ENCODE data around the gene MTERF4. TPM values are rescaled to one million over a fixed set of nuclear protein-coding genes. Genes with fewer than 3 reads are reported as not detected.
A peak's percentile ranks its signal among the peaks of the same experiment; 100 is the strongest.
"Not testable (repeated sequence)": the region's sequence is repeated elsewhere in the genome, so short reads cannot be mapped to it uniquely, and the experiment has no call there.

MTERF4 gene
- total RNA-seq, 1 donor from 2014 or later = 43.7 TPM

DNA sequence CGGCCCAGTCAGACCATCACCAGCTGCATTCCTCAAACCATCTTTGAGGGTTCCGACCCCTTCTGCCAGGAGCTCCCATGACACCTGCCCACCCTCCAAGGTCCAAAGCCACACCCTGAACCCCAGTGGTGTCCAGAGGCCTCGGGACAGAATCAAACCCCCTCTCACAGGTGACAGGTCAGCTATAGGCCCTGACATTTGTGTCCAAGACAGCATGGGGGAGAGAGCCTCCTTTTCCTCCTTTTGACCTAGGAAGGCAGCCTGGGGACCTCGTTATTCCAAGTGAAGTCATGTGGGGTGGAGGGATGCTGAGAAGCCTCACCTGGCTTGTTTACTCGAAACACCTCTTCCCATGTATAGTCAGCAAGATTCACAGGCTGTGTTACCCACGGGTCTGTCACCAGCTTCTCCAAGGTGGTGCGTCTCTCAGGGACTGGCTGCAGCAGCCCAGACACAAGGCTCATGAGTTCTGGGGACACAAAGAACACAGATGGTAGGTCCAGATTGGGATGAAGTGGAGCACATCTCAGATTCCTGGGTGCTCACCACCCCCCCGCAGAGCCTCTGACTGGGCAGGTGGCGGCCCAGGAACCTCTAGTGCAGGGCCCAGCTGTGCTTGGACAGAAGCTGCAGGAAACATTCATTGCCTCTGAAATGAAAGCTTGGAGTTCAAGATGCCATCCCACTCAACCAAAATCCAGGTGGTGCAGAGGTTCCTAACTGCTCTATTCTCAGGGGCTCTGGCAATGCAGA, 5.1 kb upstream of the MTERF4 start:
- no peaks in the 10 kb centered on the region for H3K9me3 Mint-ChIP-seq
- TF ChIP-seq CTCF (conservative IDR thresholded peaks at IDR 0.05) = no peak
- no peak for DNase-seq (ENCODE audit: low read depth, low spot score)
- H3K27ac Mint-ChIP-seq (ENCODE audit: unreplicated experiment) = no peak overlapping the region
- no peak overlapping the region for H3K4me3 Mint-ChIP-seq
- H3K27me3 Mint-ChIP-seq (ENCODE audit: low read depth) = no peaks in the 10 kb centered on the region
- H3K36me3 Mint-ChIP-seq (ENCODE audit: low read depth) = no peaks in the 10 kb centered on the region
- peaks cover 9% of the 10 kb centered on the region for H3K4me1 Mint-ChIP-seq

DNA sequence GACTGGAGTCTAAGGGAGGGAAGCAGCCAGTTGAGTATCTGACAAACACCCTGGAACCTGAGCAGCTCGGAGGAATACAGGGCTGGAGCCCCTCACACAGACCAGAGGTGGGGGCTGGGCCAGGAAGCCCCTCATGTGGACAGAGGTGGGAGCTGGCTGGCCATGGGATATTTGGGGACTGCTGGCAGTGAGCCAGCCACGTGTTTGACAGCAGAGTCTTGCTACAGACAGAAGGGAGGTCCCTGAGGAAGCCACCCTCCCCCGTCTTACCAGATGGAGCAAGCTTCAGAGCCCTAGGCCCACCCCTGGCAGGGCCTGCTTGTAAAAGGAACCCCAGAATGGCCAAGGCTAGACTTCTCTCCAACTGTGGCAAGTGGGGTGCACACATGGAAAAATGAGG, 3.6 kb upstream of the MTERF4 start:
- no peak for TF ChIP-seq CTCF (conservative IDR thresholded peaks at IDR 0.05)
- Mint-ChIP-seq H3K27me3 (ENCODE audit: low read depth) (no peaks in the 10 kb centered on the region), H3K4me3 (no peak overlapping the region), H3K36me3 (ENCODE audit: low read depth) (no peaks in the 10 kb centered on the region), H3K4me1 (peaks cover 18% of the 10 kb centered on the region), H3K27ac (ENCODE audit: unreplicated experiment) (no peak overlapping the region), H3K9me3 (no peaks in the 10 kb centered on the region)
- DNase-seq (ENCODE audit: low read depth, low spot score) = no peak

GRCh38 chr2:241104611-241105010, 2.5 kb upstream of the MTERF4 start:
- not testable (repeated sequence) for H3K9me3 Mint-ChIP-seq; DNase-seq (ENCODE audit: low read depth, low spot score); H3K27ac Mint-ChIP-seq (ENCODE audit: unreplicated experiment); H3K27me3 Mint-ChIP-seq (ENCODE audit: low read depth); H3K36me3 Mint-ChIP-seq (ENCODE audit: low read depth)
- Mint-ChIP-seq H3K4me1 (peaks cover 23% of the 10 kb centered on the region), H3K4me3 (peak overlapping the region; percentile 51)

- H3K27ac Mint-ChIP-seq (ENCODE audit: unreplicated experiment) = peak overlapping the region; percentile 98
- H3K27me3 Mint-ChIP-seq (ENCODE audit: low read depth) = no peaks in the 10 kb centered on the region
- peak overlapping the region; percentile 99 for H3K4me3 Mint-ChIP-seq
- peaks cover 3% of the 10 kb centered on the region for H3K36me3 Mint-ChIP-seq (ENCODE audit: low read depth)
- DNase-seq (ENCODE audit: low read depth, low spot score) = no peak
- TF ChIP-seq CTCF (conservative IDR thresholded peaks at IDR 0.05) = no peak
- H3K9me3 Mint-ChIP-seq = no peaks in the 10 kb centered on the region
- peaks cover 24% of the 10 kb centered on the region for H3K4me1 Mint-ChIP-seq
These were observed 1.1 kb upstream of the MTERF4 start for GRCh38 chr2:241103176-241103595.

DNA sequence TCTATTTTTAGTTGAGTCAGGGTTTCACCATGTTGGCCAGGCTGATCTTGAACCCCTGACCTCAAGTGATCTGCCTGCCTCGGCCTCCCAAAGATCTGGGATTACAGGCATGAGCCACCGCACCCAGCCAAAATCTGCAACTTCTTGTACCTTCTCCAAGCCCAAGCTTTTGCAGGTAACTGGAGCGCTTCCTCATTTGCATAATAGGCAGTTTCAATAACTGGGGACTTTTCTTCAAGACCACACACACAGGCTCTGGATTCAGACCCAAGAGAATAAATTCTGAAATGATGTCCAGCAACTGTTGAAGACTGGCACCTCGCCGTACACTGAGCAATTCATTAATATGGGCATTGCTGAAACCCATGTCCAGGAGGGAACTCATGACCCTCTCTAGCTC, 2.8 kb downstream of the MTERF4 start:
- no peaks in the 10 kb centered on the region for H3K27me3 Mint-ChIP-seq (ENCODE audit: low read depth)
- peaks cover 7% of the 10 kb centered on the region for H3K36me3 Mint-ChIP-seq (ENCODE audit: low read depth)
- peaks cover 24% of the 10 kb centered on the region for H3K4me1 Mint-ChIP-seq
- TF ChIP-seq CTCF (conservative IDR thresholded peaks at IDR 0.05) = no peak
- no peaks in the 10 kb centered on the region for H3K9me3 Mint-ChIP-seq
- DNase-seq (ENCODE audit: low read depth, low spot score) = no peak
- peak overlapping the region; percentile 54 for H3K4me3 Mint-ChIP-seq
- no peak overlapping the region for H3K27ac Mint-ChIP-seq (ENCODE audit: unreplicated experiment)

- Mint-ChIP-seq H3K4me3 (no peak overlapping the region), H3K27me3 (ENCODE audit: low read depth) (no peaks in the 10 kb centered on the region), H3K9me3 (no peaks in the 10 kb centered on the region), H3K36me3 (ENCODE audit: low read depth) (peaks cover 7% of the 10 kb centered on the region), H3K4me1 (peaks cover 15% of the 10 kb centered on the region), H3K27ac (ENCODE audit: unreplicated experiment) (no peak overlapping the region)
- DNase-seq (ENCODE audit: low read depth, low spot score) = no peak
- TF ChIP-seq CTCF (conservative IDR thresholded peaks at IDR 0.05) = no peak
These were observed 5.1 kb downstream of the MTERF4 start for GRCh38 chr2:241096979-241097378.

Data from neural crest cell (in vitro differentiated cells).